ENCODE measurements around the gene KPNA3.
A peak's percentile ranks its signal among the peaks of the same experiment; 100 is the strongest.
"Not testable (repeated sequence)": the region's sequence is repeated elsewhere in the genome, so short reads cannot be mapped to it uniquely, and the experiment has no call there.

KPNA3 gene

DNA sequence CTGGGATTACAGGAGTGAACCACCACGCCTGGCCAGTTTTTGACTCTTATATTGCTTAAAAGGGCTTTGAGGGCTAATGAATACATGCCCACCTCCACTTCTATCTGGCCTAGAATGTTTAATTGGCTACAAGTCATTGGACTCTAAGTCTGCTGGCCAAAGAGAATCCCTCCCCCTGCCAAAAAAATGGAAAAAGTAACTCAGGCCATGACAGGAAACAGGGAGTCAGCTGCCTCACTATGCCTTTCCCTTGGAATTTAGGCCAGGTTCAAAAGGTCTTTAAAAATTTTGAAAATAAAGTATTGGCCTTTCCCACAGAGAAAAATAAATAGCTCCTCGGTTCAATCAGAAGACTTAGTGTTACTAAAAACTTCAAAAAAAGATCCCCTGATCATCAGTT, 34.9 kb upstream of the KPNA3 start:
- WGBS (ENCODE audit: extremely low coverage, insufficient coverage, insufficient read length): no CpG with 5 or more reads among the region's 2 CpGs
- DNase-seq: no peak
- H3K27me3 ChIP-seq (ENCODE audit: insufficient read depth, low read length): no peaks in the 10 kb centered on the region

DNA sequence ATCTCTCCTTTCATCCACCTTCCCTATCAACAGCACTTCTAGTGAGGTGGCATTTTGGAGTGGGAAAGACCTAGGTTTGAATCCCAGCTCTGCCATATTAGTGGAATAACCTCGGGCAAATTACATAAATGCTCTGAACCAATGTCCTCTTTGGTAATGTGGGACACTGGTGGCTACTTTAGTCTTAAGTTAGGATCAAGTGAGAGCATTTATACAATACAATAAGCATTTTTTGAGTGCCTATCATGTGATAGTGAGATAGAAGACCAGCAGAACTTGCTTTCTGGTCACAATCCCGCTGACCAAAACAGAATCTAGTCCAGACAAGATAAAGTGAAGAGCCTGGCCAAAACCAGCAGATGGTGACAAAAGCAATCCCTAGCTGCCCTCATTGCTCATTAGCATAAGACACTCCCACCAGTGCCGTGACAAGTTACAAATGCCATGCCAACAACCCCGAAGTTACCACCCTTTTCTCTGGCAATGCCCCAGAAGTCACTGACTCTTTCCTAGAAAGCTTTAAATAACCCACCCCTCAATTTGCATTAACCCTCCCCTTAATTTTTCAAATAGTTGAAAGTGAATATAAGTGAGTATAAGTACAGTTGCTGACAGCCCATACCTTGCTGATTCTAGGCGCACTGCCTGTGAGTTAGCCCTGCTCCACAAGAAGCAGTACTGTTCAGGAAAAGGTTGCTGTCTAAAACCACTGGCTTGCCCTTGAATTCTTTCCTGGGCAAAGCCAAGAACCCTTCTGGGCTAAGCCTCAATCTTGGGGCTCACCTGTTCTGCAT, 28.9 kb upstream of the KPNA3 start:
- no peak overlapping the region for H4K91ac ChIP-seq (ENCODE audit: low read depth, low read length)
- H2BK5ac ChIP-seq (ENCODE audit: low read depth, low read length, poor library complexity): no peak overlapping the region
- H2BK120ac ChIP-seq (ENCODE audit: insufficient read depth, low read length, poor library complexity): no peak overlapping the region
- no peak overlapping the region for H4K12ac ChIP-seq (ENCODE audit: low read depth, low read length)
- H2AK5ac ChIP-seq (ENCODE audit: low read length): no peak overlapping the region
- no peak overlapping the region for H3K27ac ChIP-seq (ENCODE audit: low read depth, low read length)
- H3K79me1 ChIP-seq (ENCODE audit: low read length): no peaks in the 10 kb centered on the region
- H3K27me3 ChIP-seq (ENCODE audit: insufficient read depth, low read length): no peaks in the 10 kb centered on the region
- no peaks in the 10 kb centered on the region for H3K9me3 ChIP-seq (ENCODE audit: insufficient read depth, low read depth, low read length)
- no peak overlapping the region for H2BK12ac ChIP-seq (ENCODE audit: low read length)
- H3K4me1 ChIP-seq (ENCODE audit: control insufficient read depth in 1 of 2, insufficient read depth in 2 of 2, low read length in 2 of 2): no peaks in the 10 kb centered on the region
- no peak overlapping the region for H3K4me3 ChIP-seq (ENCODE audit: low read depth, low read length)
- H3K4me2 ChIP-seq (ENCODE audit: low read length): no peak overlapping the region
- H3K18ac ChIP-seq (ENCODE audit: low read length): no peak overlapping the region
- H3K79me2 ChIP-seq (ENCODE audit: control insufficient read depth, insufficient read depth, low read length, poor library complexity): no peaks in the 10 kb centered on the region
- no peak overlapping the region for H3K4ac ChIP-seq (ENCODE audit: low read depth, low read length)
- DNase-seq: peak; percentile 77 to 90
- H3K14ac ChIP-seq (ENCODE audit: low read length): no peak overlapping the region
- no peak overlapping the region for H3K23ac ChIP-seq (ENCODE audit: low read length)
- no peak overlapping the region for H3K9ac ChIP-seq (ENCODE audit: low read length)
- no peaks in the 10 kb centered on the region for H3K36me3 ChIP-seq (ENCODE audit: control insufficient read depth in 1 of 2, insufficient read depth in 2 of 2, low read length in 2 of 2)
- H4K8ac ChIP-seq (ENCODE audit: low read depth, low read length): no peak overlapping the region
- H2AFZ ChIP-seq (ENCODE audit: insufficient read depth, low read length, poor library complexity): no peak overlapping the region
- no CpG with 5 or more reads among the region's 5 CpGs for WGBS (ENCODE audit: extremely low coverage, insufficient coverage, insufficient read length)

More for the DNA sequence above, 34.9 kb upstream of the KPNA3 start:
- Histone ChIP-seq H2BK12ac (ENCODE audit: low read length) (no peak overlapping the region), H4K8ac (ENCODE audit: low read depth, low read length) (no peak overlapping the region), H3K18ac (ENCODE audit: low read length) (no peak overlapping the region), H4K91ac (ENCODE audit: low read depth, low read length) (no peak overlapping the region), H3K79me1 (ENCODE audit: low read length) (no peaks in the 10 kb centered on the region), H2BK120ac (ENCODE audit: insufficient read depth, low read length, poor library complexity) (no peak overlapping the region), H3K4me3 (ENCODE audit: low read depth, low read length) (no peak overlapping the region), H3K23ac (ENCODE audit: low read length) (no peak overlapping the region), H2BK5ac (ENCODE audit: low read depth, low read length, poor library complexity) (no peak overlapping the region), H4K12ac (ENCODE audit: low read depth, low read length) (no peak overlapping the region), H3K79me2 (ENCODE audit: control insufficient read depth, insufficient read depth, low read length, poor library complexity) (no peaks in the 10 kb centered on the region), H2AFZ (ENCODE audit: insufficient read depth, low read length, poor library complexity) (no peak overlapping the region), H3K27ac (ENCODE audit: low read depth, low read length) (no peak overlapping the region), H3K4ac (ENCODE audit: low read depth, low read length) (no peak overlapping the region), H3K9me3 (ENCODE audit: insufficient read depth, low read depth, low read length) (no peaks in the 10 kb centered on the region), H2AK5ac (ENCODE audit: low read length) (no peak overlapping the region), H3K9ac (ENCODE audit: low read length) (no peak overlapping the region), H3K4me2 (ENCODE audit: low read length) (no peak overlapping the region), H3K14ac (ENCODE audit: low read length) (no peak overlapping the region), H3K4me1 (ENCODE audit: control insufficient read depth in 1 of 2, insufficient read depth in 2 of 2, low read length in 2 of 2) (no peaks in the 10 kb centered on the region), H3K36me3 (ENCODE audit: control insufficient read depth in 1 of 2, insufficient read depth in 2 of 2, low read length in 2 of 2) (no peaks in the 10 kb centered on the region)

DNA sequence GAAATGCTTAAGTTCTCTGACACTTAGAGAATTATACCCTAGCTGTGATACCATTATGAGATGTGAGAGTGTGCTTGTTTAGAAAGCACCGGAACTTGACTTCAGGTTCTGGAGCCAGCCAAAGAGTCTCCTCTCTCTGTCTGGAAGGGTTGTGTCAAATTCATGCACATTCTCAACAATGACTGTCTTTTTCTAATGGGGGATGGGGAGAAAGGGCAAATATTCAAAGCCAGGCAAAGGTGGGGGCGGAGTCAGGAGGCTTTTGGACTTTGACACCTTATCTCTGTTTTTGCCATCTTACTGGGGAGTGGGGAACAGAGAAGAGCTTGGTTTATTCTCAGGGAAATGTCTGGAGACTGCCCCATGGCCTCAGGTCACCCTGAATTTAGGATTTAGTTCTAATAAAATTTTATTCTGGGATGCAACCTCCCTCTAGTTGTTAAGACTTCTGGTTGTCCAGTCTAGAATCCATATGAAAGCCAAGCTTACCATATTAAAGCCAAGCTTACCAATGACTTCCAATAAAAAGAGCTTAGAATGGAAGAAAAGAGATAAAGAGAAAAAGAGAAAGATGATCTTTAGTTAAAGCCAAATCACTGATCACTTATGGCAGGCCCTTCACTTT, 28.2 kb upstream of the KPNA3 start:
- Histone ChIP-seq H4K12ac (ENCODE audit: low read depth, low read length) (no peak overlapping the region), H3K4ac (ENCODE audit: low read depth, low read length) (no peak overlapping the region), H3K36me3 (ENCODE audit: control insufficient read depth in 1 of 2, insufficient read depth in 2 of 2, low read length in 2 of 2) (no peaks in the 10 kb centered on the region), H4K8ac (ENCODE audit: low read depth, low read length) (no peak overlapping the region), H2AK5ac (ENCODE audit: low read length) (no peak overlapping the region), H3K4me1 (ENCODE audit: control insufficient read depth in 1 of 2, insufficient read depth in 2 of 2, low read length in 2 of 2) (no peaks in the 10 kb centered on the region), H3K4me3 (ENCODE audit: low read depth, low read length) (no peak overlapping the region), H2BK5ac (ENCODE audit: low read depth, low read length, poor library complexity) (no peak overlapping the region), H3K14ac (ENCODE audit: low read length) (no peak overlapping the region), H3K27ac (ENCODE audit: low read depth, low read length) (no peak overlapping the region), H3K23ac (ENCODE audit: low read length) (no peak overlapping the region), H3K27me3 (ENCODE audit: insufficient read depth, low read length) (no peaks in the 10 kb centered on the region), H2AFZ (ENCODE audit: insufficient read depth, low read length, poor library complexity) (no peak overlapping the region), H3K79me1 (ENCODE audit: low read length) (no peaks in the 10 kb centered on the region), H3K79me2 (ENCODE audit: control insufficient read depth, insufficient read depth, low read length, poor library complexity) (no peaks in the 10 kb centered on the region), H4K91ac (ENCODE audit: low read depth, low read length) (no peak overlapping the region), H2BK120ac (ENCODE audit: insufficient read depth, low read length, poor library complexity) (no peak overlapping the region), H2BK12ac (ENCODE audit: low read length) (no peak overlapping the region), H3K18ac (ENCODE audit: low read length) (no peak overlapping the region), H3K9me3 (ENCODE audit: insufficient read depth, low read depth, low read length) (no peaks in the 10 kb centered on the region), H3K9ac (ENCODE audit: low read length) (no peak overlapping the region), H3K4me2 (ENCODE audit: low read length) (no peak overlapping the region)
- no CpG with 5 or more reads among the region's 2 CpGs for WGBS (ENCODE audit: extremely low coverage, insufficient coverage, insufficient read length)
- peak in 1 of 2 donors; percentile 18 for DNase-seq

DNA sequence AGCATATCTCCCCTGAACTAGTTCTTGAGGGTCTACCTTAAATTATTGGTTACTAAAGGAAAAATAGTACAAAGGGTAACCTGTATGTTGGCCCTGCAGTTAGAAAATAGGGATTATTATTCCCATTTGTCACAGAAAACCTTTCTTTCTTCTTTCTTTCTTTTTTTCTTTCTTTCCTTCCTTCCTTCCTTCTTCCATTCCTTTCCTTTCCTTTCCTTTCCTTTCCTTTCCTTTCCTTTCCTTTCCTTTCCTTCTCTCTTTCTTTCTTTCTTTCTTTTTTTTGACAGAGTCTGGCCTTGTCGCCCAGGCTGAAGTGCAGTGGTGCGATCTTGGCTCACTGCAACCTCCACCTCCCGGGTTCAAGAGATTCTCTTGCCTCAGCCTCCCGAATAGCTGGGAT, 23.6 kb upstream of the KPNA3 start:
- no CpG with 5 or more reads among the region's 4 CpGs for whole genome bisulfite sequencing (ENCODE audit: extremely low coverage, insufficient coverage, insufficient read length)
- H2AFZ ChIP-seq (ENCODE audit: insufficient read depth, low read length, poor library complexity); H3K79me1 ChIP-seq (ENCODE audit: low read length); H3K9ac ChIP-seq (ENCODE audit: low read length); H2BK5ac ChIP-seq (ENCODE audit: low read depth, low read length, poor library complexity); H4K12ac ChIP-seq (ENCODE audit: low read depth, low read length); H3K14ac ChIP-seq (ENCODE audit: low read length); H3K9me3 ChIP-seq (ENCODE audit: insufficient read depth, low read depth, low read length); H2AK5ac ChIP-seq (ENCODE audit: low read length); H4K8ac ChIP-seq (ENCODE audit: low read depth, low read length); H3K4me3 ChIP-seq (ENCODE audit: low read depth, low read length); H3K4ac ChIP-seq (ENCODE audit: low read depth, low read length); H4K91ac ChIP-seq (ENCODE audit: low read depth, low read length); H3K27ac ChIP-seq (ENCODE audit: low read depth, low read length); H3K27me3 ChIP-seq (ENCODE audit: insufficient read depth, low read length); H3K79me2 ChIP-seq (ENCODE audit: control insufficient read depth, insufficient read depth, low read length, poor library complexity); H3K4me2 ChIP-seq (ENCODE audit: low read length); H2BK120ac ChIP-seq (ENCODE audit: insufficient read depth, low read length, poor library complexity); H3K23ac ChIP-seq (ENCODE audit: low read length); H3K18ac ChIP-seq (ENCODE audit: low read length); DNase-seq; H3K4me1 ChIP-seq (ENCODE audit: control insufficient read depth in 1 of 2, insufficient read depth in 2 of 2, low read length in 2 of 2); H3K36me3 ChIP-seq (ENCODE audit: control insufficient read depth in 1 of 2, insufficient read depth in 2 of 2, low read length in 2 of 2); H2BK12ac ChIP-seq (ENCODE audit: low read length): not testable (repeated sequence)

Measured in trophoblast cell (in vitro differentiated cells and primary cell).